GM18517 (cell line): Measurements from ENCODE around the gene MFSD1.

ENCODE experiments used
- ATAC-seq: cut with Tn5 transposase; IDR thresholded peaks from one replicate; pipeline ENCODE4 v1.9.1; 2021; ENCODE audit warnings: mild to moderate bottlenecking, moderate library complexity; ENCODE audit not compliant: unreplicated experiment

The MFSD1 gene

DNA sequence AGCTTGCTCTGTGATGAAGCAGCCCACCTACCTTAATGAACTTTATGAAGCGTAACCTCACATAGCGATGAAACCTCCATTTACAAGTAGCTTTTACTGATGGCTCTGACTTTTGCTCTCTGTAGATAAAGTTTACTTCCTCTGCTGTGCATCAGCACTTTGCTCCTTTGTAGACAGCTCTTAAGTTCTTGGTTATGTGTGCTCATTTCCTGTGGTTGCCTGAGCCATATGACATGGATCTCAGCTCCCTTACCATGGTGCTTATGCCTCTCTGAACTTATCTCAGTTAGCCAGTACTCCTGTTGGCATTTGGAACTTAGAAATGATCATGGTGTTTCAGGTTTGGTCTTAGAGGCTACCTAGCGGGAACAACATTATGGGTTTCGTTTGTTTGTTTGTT is 7.8 kb downstream of the MFSD1 start:
- ATAC-seq = no peak

DNA sequence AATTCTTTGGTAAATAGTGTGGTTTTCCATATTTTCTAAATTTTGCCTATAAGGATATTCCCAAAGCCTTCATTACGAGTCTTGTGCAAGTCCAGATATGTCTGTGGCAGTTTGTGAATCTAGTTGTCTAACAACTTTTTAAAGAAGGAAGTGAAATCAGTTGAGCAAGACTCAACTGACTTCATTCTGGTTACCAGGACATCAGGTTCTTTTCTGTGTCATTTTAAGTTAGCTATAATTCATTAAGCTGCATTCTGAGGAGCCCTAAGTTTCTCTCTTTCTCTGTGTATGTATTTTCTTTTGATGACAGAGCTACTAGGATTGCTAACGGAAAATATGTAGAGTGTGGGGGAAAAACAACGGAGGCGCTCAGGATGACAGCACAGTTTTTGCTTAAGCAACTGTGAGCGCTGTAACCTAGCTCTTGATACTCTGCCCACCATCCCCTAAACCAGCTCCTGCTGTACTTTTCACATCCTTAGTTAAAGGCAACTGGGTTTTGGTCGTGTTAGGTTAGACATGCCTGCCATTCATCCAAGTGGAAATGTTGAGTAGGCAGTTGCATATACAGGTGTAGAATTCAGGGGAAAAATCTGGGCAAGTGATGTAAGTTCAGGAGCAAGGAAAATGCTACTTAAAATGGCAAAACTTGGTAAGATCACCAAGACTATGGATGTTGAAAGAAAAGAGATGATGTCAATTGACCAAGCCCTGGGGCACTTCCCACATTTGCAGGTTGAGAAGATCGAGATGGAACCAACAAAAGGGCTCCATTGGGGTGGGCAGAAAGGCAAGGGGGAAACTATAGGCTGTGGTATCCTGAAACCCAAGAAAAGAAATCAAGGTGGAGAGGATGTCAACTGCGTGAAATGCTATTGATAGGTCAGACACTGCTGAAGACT is 9.2 kb downstream of the MFSD1 start:
- ATAC-seq = no peak

- ATAC-seq = no peak
Measured at GRCh38 chr3:158819282-158819681, 17.4 kb downstream of the MFSD1 start.

GRCh38 chr3:158820521-158820920 is 18.7 kb downstream of the MFSD1 start:
- no peak for ATAC-seq

- no peak for ATAC-seq
Measured at GRCh38 chr3:158821847-158822246, 20.0 kb downstream of the MFSD1 start.

DNA sequence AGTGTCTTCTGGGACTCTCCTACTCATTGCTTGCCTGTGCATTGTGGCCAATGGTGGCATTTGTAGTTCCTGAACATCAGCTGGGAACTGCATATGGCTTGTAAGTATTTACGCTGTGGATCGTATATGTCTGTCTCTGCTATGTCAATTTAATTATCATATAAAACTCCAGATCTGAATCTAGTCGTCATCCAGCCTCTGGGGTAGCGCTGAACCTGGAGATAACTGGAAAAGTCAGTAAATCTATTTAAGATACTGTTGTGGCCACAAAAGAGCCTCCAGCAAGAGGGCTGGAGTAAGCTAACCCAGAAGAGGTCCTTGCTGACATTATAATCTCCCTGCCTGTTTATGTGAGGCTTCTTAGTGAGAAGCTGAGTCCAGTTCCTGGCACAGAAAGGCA is 21.6 kb downstream of the MFSD1 start:
- ATAC-seq = no peak

DNA sequence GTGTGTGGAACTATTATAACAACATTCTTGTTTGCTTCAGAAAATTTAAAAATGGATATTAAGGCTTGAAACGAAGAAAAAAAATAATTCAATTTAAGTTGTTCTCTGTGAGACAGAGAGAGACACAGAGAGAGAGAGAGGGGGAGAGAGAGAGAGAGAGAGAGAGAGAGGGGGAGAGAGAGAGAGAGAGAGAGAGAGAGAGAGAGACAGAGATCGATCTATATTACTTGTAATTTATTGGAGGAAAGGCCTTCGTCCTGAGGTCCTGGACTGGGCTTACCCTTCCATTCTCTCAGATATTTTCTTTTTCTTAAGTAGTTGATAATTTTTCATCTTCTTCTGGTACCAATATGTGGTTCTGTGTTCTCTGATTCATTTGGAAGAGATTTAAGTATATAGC is 25.9 kb downstream of the MFSD1 start:
- no peak for ATAC-seq

GRCh38 chr3:158830391-158830790 is 28.5 kb downstream of the MFSD1 start:
- ATAC-seq = no peak

DNA sequence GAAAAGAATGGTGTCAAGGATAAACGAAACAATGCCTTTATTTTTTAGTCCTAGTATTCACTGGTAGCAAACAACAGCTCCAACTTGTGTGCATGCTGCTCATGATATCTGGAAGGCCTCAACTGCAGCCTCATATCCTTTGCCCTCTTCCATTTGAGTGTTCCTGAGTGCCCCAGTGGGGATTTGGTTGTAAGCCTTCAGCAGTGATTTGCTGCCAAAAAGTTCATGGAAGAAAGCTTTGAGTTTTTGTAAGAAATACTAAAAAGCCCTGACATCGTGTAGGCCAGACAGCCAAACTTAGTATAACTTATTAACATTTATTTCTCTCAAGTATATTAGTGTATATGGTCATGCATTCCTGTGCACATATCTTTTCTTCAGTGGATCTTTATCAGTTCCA is 30.0 kb downstream of the MFSD1 start:
- ATAC-seq = no peak

DNA sequence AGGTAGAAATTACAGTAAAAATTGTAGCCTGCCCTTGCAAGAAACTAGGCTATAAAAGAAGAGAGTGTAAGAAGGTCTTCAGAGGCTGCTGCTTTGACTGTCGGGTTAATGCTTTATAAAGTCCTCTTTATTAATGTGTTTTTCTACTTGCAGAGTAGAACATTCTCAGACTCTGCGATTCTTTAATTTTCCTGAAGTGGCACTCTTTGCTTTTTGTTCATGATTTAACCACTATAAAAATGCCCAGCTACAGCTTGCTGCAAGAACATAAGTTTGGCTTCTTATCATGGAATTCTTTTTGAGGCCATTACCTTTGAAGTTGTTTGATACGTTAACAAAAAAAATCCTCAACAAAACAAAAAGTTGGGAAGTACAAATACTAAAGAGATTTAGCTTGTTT is 33.8 kb downstream of the MFSD1 start:
- ATAC-seq = no peak

DNA sequence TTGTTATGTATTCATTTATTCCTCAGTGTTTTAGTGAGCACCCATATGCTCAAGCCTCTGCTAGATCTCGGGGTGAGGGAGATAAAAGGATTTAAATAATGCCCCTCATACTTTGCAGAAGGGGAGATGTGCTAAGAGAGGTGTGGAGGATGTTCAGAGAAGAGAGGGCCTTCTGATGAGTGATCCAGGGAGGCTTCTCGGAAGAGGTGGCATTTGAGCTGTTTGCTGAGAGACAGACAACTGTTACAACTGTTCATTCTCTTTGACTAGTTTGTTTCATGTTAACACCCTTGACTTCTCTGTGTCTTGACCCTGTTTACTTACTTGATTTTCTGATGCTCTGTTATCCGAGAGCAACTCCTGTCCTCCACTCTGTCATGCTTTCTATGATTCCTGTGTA is 34.5 kb downstream of the MFSD1 start:
- ATAC-seq = no peak

GRCh38 chr3:158837240-158837639 is 35.4 kb downstream of the MFSD1 start:
- ATAC-seq = no peak

DNA sequence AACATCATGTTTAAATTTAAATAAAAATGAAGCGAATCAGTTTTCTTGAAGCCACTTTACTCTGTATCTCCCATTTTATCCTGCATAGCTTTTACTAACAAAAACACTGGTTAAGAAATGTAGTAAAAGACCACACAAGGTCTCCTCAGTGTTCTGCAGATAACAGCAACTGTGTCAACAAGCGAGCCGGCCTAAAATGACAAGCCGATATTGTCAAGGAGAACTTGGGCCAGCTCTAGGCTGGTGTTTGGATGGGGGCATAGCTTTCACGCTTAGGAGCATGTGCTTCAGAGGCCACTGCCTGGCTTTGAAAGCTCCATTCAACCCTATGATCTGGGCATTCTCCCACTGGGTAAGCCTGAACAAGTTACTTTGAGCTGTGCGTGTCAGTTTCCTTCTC is 38.1 kb downstream of the MFSD1 start:
- no peak for ATAC-seq

- ATAC-seq = no peak
Measured at GRCh38 chr3:158841387-158841786, 39.5 kb downstream of the MFSD1 start.

GRCh38 chr3:158842976-158843375 is 41.1 kb downstream of the MFSD1 start:
- ATAC-seq = no peak

DNA sequence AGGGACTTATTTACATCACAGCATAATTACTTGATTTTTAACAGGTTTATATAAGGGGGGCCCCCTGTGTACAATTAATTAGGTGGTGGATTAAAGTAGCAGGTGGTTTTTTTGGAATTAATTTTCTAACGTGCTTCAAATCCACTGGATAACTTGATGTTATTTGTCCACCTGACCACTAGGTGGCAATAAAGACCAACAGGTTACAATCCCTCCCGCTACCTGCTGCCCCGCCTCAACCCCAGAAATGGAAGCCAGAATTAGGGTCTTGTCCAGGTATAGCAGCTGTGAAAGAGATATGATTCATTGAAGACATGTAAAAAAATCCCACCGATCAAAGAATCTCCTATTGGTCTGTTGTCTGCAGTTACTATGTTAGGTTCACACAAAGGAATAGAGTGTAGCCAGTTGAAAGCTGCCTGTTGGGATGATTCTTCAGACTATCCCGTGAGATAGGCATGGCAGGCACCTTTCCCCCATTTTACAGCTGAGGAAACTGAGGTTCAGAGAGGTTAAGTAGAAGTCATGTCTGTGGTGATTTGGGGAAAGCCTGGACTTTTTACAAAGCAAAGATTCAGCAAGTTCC is 44.0 kb downstream of the MFSD1 start:
- ATAC-seq = no peak

DNA sequence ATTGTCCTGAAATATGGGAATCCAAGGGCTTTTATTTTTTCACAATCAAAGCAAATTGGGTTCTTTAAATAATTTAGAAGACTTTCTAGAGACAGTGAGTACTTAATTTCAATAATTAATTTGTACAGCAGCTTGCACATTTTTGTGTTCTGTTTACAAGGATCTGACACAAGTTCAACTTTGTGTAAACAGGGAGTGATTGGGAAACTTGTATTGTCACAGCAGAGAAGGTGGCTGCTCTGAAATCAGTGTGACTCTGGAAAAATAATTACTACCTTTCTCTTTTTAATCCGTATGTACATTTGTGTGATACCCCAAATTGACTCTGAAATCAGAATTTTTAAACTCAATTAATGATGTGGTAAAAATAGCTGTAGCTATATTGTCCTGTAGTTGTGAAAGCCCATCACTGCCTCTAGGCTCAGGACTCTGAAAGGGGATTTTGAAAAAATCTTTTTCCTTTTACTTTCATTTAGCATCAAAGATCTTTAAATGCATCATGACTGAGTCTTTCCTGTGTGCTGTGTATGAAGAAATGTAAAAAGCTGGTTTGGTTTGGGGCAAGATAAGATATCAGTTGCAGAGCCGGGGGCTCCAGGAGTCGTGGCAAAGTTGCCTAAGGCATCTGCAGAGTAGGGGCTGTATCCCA is 45.1 kb downstream of the MFSD1 start:
- ATAC-seq = peak; percentile 94

- peak; percentile 26 for ATAC-seq
Measured at GRCh38 chr3:158847452-158847821, 45.6 kb downstream of the MFSD1 start.

GRCh38 chr3:158847885-158848284 is 46.0 kb downstream of the MFSD1 start:
- ATAC-seq = no peak

DNA sequence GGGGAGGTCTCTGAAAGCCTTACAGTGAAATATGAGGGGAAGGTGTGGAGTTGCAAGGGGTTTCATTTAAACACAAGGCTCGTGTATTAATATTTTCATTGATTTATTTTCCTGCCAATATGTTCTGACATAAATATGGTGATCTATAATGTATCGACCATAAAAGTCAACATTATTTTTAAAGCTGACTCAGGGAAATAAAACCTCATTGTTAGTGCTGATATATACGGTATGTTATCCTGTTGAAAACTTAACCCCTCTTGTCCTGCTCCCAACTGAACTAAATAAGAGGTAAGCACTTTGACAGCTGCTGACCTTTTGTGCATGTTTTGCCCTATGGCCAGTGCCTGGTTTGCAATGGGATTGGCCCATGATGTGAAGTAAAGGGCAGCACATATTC is 47.9 kb downstream of the MFSD1 start:
- no peak for ATAC-seq

- ATAC-seq = no peak
Measured at GRCh38 chr3:158859362-158859761, 57.5 kb downstream of the MFSD1 start.

GRCh38 chr3:158863247-158863646 is 61.4 kb downstream of the MFSD1 start:
- ATAC-seq = no peak
